Measurements from ENCODE around the gene GTF3C2.

DNA sequence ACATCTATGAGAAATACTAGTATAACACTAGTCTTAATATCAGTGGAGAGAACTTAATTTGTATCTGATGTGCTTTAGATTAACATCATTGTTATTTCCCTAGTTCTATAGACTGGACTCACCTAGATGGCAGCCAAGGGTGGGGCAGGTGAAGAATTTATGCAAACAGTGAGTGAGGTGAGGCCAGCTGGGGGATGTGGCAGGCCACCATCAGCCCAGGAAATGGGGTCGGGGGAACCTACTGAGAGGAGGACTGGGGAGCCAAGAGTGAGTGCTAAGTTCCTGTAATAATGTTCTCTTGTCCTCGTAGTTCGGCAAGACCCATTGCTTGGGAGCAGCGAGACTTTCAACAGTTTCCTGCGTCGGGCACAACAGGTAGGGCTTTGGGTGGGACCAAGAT is 16.4 kb upstream of the GTF3C2 start:
- TF ChIP-seq POLR2A (IDR thresholded peaks at IDR 0.05) = no peak
- TF ChIP-seq, protein P1, sequence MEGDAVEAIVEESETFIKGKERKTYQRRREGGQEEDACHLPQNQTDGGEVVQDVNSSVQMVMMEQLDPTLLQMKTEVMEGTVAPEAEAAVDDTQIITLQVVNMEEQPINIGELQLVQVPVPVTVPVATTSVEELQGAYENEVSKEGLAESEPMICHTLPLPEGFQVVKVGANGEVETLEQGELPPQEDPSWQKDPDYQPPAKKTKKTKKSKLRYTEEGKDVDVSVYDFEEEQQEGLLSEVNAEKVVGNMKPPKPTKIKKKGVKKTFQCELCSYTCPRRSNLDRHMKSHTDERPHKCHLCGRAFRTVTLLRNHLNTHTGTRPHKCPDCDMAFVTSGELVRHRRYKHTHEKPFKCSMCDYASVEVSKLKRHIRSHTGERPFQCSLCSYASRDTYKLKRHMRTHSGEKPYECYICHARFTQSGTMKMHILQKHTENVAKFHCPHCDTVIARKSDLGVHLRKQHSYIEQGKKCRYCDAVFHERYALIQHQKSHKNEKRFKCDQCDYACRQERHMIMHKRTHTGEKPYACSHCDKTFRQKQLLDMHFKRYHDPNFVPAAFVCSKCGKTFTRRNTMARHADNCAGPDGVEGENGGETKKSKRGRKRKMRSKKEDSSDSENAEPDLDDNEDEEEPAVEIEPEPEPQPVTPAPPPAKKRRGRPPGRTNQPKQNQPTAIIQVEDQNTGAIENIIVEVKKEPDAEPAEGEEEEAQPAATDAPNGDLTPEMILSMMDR (IDR thresholded peaks at IDR 0.05) = no peak
